Loucy (cell line): ENCODE data around the gene NBL1.

Experiments used
- EZH2phosphoT487 ChIP-seq: fragments of 200-600 bp; IDR thresholded peaks from 2 replicates; pipeline ENCODE4 v1.6.1; 2018; ENCODE audit warnings: antibody characterized with exemption, mild to moderate bottlenecking, moderate library complexity, borderline replicate concordance
- TF ChIP-seq, protein P1 (sequence below): fragments of 200-600 bp; sonication (generic); conservative IDR thresholded peaks from 2 replicates; pipeline ENCODE4 v1.5.1; 2014; ENCODE audit warnings: mild to moderate bottlenecking, antibody characterized with exemption, low read length

- TF ChIP-seq, protein P1, sequence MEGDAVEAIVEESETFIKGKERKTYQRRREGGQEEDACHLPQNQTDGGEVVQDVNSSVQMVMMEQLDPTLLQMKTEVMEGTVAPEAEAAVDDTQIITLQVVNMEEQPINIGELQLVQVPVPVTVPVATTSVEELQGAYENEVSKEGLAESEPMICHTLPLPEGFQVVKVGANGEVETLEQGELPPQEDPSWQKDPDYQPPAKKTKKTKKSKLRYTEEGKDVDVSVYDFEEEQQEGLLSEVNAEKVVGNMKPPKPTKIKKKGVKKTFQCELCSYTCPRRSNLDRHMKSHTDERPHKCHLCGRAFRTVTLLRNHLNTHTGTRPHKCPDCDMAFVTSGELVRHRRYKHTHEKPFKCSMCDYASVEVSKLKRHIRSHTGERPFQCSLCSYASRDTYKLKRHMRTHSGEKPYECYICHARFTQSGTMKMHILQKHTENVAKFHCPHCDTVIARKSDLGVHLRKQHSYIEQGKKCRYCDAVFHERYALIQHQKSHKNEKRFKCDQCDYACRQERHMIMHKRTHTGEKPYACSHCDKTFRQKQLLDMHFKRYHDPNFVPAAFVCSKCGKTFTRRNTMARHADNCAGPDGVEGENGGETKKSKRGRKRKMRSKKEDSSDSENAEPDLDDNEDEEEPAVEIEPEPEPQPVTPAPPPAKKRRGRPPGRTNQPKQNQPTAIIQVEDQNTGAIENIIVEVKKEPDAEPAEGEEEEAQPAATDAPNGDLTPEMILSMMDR, result no peak
- TF ChIP-seq EZH2phosphoT487, result no peak
Measured at GRCh38 chr1:19654886-19655717, 11.0 kb downstream of the NBL1 start.
